Natural killer cell (primary cell): ENCODE results near the gene PKP2. TPM values are rescaled to one million over a fixed set of nuclear protein-coding genes. Genes with fewer than 3 reads are reported as not detected.
"Not testable (repeated sequence)": the region's sequence is repeated elsewhere in the genome, so short reads cannot be mapped to it uniquely, and the experiment has no call there.

Experiments
- ATAC-seq, 3 donors: fragments of 150-1000 bp in 2 of 3; fragments of 200-7000 bp in 1 of 3; cut with Tn5 transposase; 1 replicate in 1 of 3; 2 replicates in 2 of 3; pipeline ENCODE4 v1.10.0; 2021; ENCODE audit warnings: mild to moderate bottlenecking in 2 of 3, moderate library complexity in 2 of 3
- DNase-seq, 2 donors: peaks; one replicate each; pipeline versions ENCODE4 v3.0.0 to v3.0.0-alpha.2; 2013 to 2021; ENCODE audit warnings: mixed read lengths in 1 of 2
- H3K27ac ChIP-seq: one replicate; pipeline ENCODE4 v1.5.1; 2013; ENCODE audit warnings: mild to moderate bottlenecking, low read length
- H3K27me3 ChIP-seq: one replicate; pipeline ENCODE4 v1.6.1; 2013; ENCODE audit warnings: low read length; ENCODE audit not compliant: control insufficient read depth, insufficient read depth
- H3K36me3 ChIP-seq: one replicate; pipeline ENCODE4 v1.6.1; 2013; ENCODE audit warnings: low read length; ENCODE audit not compliant: control insufficient read depth, insufficient read depth
- H3K4me1 ChIP-seq: one replicate; pipeline ENCODE4 v1.6.1; 2013; ENCODE audit warnings: low read length; ENCODE audit not compliant: control insufficient read depth, insufficient read depth
- H3K4me3 ChIP-seq: one replicate; pipeline ENCODE4 v1.5.1; 2013; ENCODE audit warnings: low read length
- H3K9me3 ChIP-seq: one replicate; pipeline ENCODE4 v1.6.1; 2013; ENCODE audit warnings: low read length; ENCODE audit not compliant: control insufficient read depth, insufficient read depth
- H3K27ac Mint-ChIP-seq, 2 donors: one replicate each; pipeline ENCODE4 v1.8.0; 2022; ENCODE audit warnings: mild to moderate bottlenecking in 2 of 2, mixed read lengths in 2 of 2, moderate library complexity in 1 of 2
- H3K27me3 Mint-ChIP-seq, 2 donors: one replicate each; pipeline ENCODE4 v1.8.0; 2022; ENCODE audit warnings: low read depth in 2 of 2, mixed read lengths in 2 of 2
- H3K36me3 Mint-ChIP-seq: one replicate; pipeline ENCODE4 v1.8.0; 2022; ENCODE audit warnings: mixed read lengths
- H3K4me1 Mint-ChIP-seq, 2 donors: one replicate each; pipeline ENCODE4 v1.8.0; 2022; ENCODE audit warnings: mixed read lengths in 2 of 2
- H3K4me3 Mint-ChIP-seq: one replicate; pipeline ENCODE4 v1.8.0; 2022; ENCODE audit warnings: mild to moderate bottlenecking, moderate library complexity, mixed read lengths
- H3K9me3 Mint-ChIP-seq, 2 donors: one replicate each; pipeline ENCODE4 v1.8.0; 2022; ENCODE audit warnings: mixed read lengths in 2 of 2
- WGBS: methylation state at CpG from one replicate; pipeline ENCODE4 v1.1.7; 2013; ENCODE audit warnings: missing lambda C conversion rate; ENCODE audit not compliant: insufficient coverage; 5-methylcytosine and 5-hydroxymethylcytosine counted together
- intact Hi-C: fragments of 100-400 bp; cut with micrococcal nuclease; formaldehyde crosslinking; loops from one replicate; pipeline ENCODE4 v1.14.2; 2022
- total RNA-seq, 4 donors: library from RNA; stranded (reverse); fragments of 120-200 nt in 1 of 4; gene quantifications; one replicate each; pipeline versions ENCODE4 v1.2.3 to v1.2.4, GENCODE V29; 2013 to 2022
- TF ChIP-seq, protein P1 (sequence below): fragments of 200-600 bp; IDR thresholded peaks from one replicate; pipeline ENCODE4 v1.8.0; 2022; ENCODE audit warnings: antibody characterized with exemption

The PKP2 gene
- total RNA-seq, 3 donors from 2014 or later (not counting 1 experiment from before 2014, with no cell fraction given), result 0.16 to 1.8 (median 0.52) TPM

DNA sequence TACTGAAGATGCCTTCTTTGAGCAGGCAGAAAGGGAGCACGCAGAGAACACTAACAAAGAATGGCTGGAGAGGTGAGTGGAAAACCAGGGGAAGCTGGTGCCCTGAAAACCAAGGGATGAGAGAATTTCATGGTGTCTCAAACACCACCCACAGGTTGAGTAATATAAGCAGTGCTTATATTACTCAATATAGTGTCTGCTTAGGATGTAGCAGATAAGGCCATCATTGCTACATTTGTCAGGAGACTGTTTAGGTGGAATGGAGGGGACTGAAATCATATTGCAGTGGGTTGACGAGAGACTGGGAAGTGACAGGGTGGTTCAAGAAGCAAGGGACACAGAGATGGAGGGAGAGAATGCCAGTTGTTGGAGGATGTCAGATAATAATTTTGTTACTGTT is 20.6 kb downstream of the PKP2 start:
- H3K36me3 ChIP-seq, result no peaks in the 10 kb centered on the region
- DNase-seq (no peak), ATAC-seq (no peak)
- intact Hi-C loops, result no loop called here
- Mint-ChIP-seq H3K9me3 (no peaks in the 10 kb centered on the region), H3K36me3 (no peaks in the 10 kb centered on the region), H3K4me1 (no peaks in the 10 kb centered on the region), H3K27me3 (peaks cover 0 to 2% of the 10 kb centered on the region in 2 donors), H3K27ac (no peak overlapping the region), H3K4me3 (no peak overlapping the region)
- 90% methylated on average over 2 of the region's 2 CpGs for WGBS
- H3K27ac ChIP-seq, result no peak overlapping the region
- TF ChIP-seq, protein P1, sequence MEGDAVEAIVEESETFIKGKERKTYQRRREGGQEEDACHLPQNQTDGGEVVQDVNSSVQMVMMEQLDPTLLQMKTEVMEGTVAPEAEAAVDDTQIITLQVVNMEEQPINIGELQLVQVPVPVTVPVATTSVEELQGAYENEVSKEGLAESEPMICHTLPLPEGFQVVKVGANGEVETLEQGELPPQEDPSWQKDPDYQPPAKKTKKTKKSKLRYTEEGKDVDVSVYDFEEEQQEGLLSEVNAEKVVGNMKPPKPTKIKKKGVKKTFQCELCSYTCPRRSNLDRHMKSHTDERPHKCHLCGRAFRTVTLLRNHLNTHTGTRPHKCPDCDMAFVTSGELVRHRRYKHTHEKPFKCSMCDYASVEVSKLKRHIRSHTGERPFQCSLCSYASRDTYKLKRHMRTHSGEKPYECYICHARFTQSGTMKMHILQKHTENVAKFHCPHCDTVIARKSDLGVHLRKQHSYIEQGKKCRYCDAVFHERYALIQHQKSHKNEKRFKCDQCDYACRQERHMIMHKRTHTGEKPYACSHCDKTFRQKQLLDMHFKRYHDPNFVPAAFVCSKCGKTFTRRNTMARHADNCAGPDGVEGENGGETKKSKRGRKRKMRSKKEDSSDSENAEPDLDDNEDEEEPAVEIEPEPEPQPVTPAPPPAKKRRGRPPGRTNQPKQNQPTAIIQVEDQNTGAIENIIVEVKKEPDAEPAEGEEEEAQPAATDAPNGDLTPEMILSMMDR, result no peak
- no peaks in the 10 kb centered on the region for H3K27me3 ChIP-seq
- H3K4me3 ChIP-seq, result no peak overlapping the region
- no peaks in the 10 kb centered on the region for H3K9me3 ChIP-seq
- H3K4me1 ChIP-seq, result no peaks in the 10 kb centered on the region

GRCh38 chr12:32874975-32875374 is 21.6 kb downstream of the PKP2 start:
- H3K4me1 Mint-ChIP-seq, result no peaks in the 10 kb centered on the region
- H3K27ac Mint-ChIP-seq, result no peak overlapping the region
- no peaks in the 10 kb centered on the region for H3K36me3 Mint-ChIP-seq
- peaks cover 0 to 2% of the 10 kb centered on the region in 2 donors for H3K27me3 Mint-ChIP-seq
- intact Hi-C loops, result no loop called here
- TF ChIP-seq, protein P1, result no peak
- Histone ChIP-seq H3K27me3 (no peaks in the 10 kb centered on the region), H3K27ac (no peak overlapping the region), H3K9me3 (no peaks in the 10 kb centered on the region), H3K4me3 (no peak overlapping the region), H3K36me3 (no peaks in the 10 kb centered on the region), H3K4me1 (no peaks in the 10 kb centered on the region)
- ATAC-seq (no peak), DNase-seq (no peak)
- no peaks in the 10 kb centered on the region for H3K9me3 Mint-ChIP-seq
- H3K4me3 Mint-ChIP-seq, result no peak overlapping the region
- 82% methylated on average over 1 of the region's 1 CpG for WGBS

DNA sequence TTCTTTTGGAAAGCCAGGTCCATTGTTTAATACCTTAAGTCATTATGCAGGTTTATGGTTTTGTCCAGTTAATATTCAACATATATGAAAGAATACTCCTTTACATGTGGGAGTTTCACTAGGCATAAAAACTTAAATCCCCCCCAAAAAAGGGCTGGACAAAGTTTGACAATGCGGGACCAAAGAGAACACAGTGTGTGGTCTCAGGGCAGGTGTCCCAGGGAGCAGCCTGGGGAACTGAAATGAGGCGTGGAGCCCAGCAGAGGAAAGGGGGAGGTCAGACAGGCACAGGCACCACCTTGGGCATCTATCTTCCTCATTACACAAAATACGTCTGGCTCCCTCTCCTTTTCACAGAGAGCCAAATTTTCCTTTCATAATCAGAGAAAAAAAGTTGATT is 22.5 kb downstream of the PKP2 start:
- H3K4me3 Mint-ChIP-seq, result no peak overlapping the region
- H3K27ac ChIP-seq, result no peak overlapping the region
- no peak overlapping the region for H3K27ac Mint-ChIP-seq
- no peak overlapping the region for H3K4me3 ChIP-seq
- H3K27me3 Mint-ChIP-seq, result peaks cover 0 to 2% of the 10 kb centered on the region in 2 donors
- H3K27me3 ChIP-seq, result no peaks in the 10 kb centered on the region
- H3K36me3 Mint-ChIP-seq, result no peaks in the 10 kb centered on the region
- intact Hi-C loops, result no loop called here
- ATAC-seq (no peak), DNase-seq (no peak)
- H3K9me3 ChIP-seq, result no peaks in the 10 kb centered on the region
- no peaks in the 10 kb centered on the region for H3K9me3 Mint-ChIP-seq
- H3K4me1 Mint-ChIP-seq, result no peaks in the 10 kb centered on the region
- H3K4me1 ChIP-seq, result no peaks in the 10 kb centered on the region
- WGBS, result 91% methylated on average over 2 of the region's 3 CpGs
- no peaks in the 10 kb centered on the region for H3K36me3 ChIP-seq
- TF ChIP-seq, protein P1, result no peak

DNA sequence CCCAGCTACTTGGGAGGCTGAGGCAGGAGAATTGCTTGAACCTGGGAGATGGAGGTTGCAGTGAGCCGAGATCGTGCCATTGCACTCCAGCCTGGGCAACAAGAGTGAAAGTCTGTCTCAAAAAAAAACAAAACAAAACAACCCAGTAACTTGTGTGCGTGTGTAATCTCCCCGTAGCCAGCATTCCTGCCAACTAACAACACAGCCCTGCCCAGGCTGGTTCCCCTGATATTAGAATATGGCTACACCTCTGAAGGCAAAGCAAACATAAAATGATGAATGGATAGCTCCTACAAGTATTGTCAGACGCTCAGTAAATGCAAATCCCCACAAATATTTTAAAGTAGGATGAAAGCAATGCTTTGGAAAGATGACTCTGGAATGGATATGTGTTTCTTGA is 24.2 kb downstream of the PKP2 start:
- H3K36me3 ChIP-seq, H3K9me3 Mint-ChIP-seq, intact Hi-C loops, H3K27me3 ChIP-seq, ATAC-seq, H3K27ac Mint-ChIP-seq, H3K27ac ChIP-seq, H3K4me1 Mint-ChIP-seq, DNase-seq, H3K27me3 Mint-ChIP-seq, H3K4me3 Mint-ChIP-seq, H3K4me3 ChIP-seq, H3K4me1 ChIP-seq, H3K9me3 ChIP-seq, H3K36me3 Mint-ChIP-seq: not testable (repeated sequence)
- 96% methylated on average over 5 of the region's 5 CpGs for WGBS
